HepG2 (cell line): ENCODE data around the gene TMEM200A. TPM values are rescaled to one million over a fixed set of nuclear protein-coding genes. Genes with fewer than 3 reads are reported as not detected.
A peak's percentile ranks its signal among the peaks of the same experiment; 100 is the strongest.

ENCODE experiments used
- ADNP ChIP-seq: sonication (generic); formaldehyde crosslinking; IDR thresholded peaks from 2 replicates; pipeline ENCODE4 v1.4.0; 2020; ENCODE audit warnings: missing genetic modification reagents
- HDAC1 ChIP-seq: sonication (generic); formaldehyde crosslinking; IDR thresholded peaks from 2 replicates; pipeline ENCODE4 v1.5.1; 2020; ENCODE audit warnings: mild to moderate bottlenecking, missing genetic modification reagents
- KLF16 ChIP-seq, 2 experiments: sonication (generic) in 1 of 2; formaldehyde crosslinking in 1 of 2; IDR thresholded peaks; 2 replicates each; pipeline versions ENCODE4 v1.6.1 to v1.8.0; 2016 to 2023; ENCODE audit warnings: missing genetic modification reagents in 2 of 2, missing compliant biosample characterization in 1 of 2
- NFIC ChIP-seq: IDR thresholded peaks from 2 replicates; pipeline ENCODE4 v1.6.1; 2012; ENCODE audit warnings: mild to moderate bottlenecking, low read length, inconsistent platforms
- SIX4 ChIP-seq: sonication (generic); formaldehyde crosslinking; IDR thresholded peaks from 2 replicates; pipeline ENCODE4 v1.4.0; 2020; ENCODE audit warnings: missing genetic modification reagents
- ZNF333 ChIP-seq: sonication (generic); formaldehyde crosslinking; IDR thresholded peaks from 2 replicates; pipeline ENCODE4 v1.4.0; 2020; ENCODE audit warnings: mild to moderate bottlenecking, missing genetic modification reagents, borderline replicate concordance
- ZNF562 ChIP-seq: sonication (generic); formaldehyde crosslinking; IDR thresholded peaks from 2 replicates; pipeline ENCODE4 v1.8.0; 2022; ENCODE audit warnings: missing genetic modification reagents, borderline replicate concordance
- ZNF607 ChIP-seq: sonication (generic); formaldehyde crosslinking; IDR thresholded peaks from 2 replicates; pipeline ENCODE4 v1.5.1; 2020; ENCODE audit warnings: missing genetic modification reagents, mild to moderate bottlenecking, borderline replicate concordance
- ZNF766 ChIP-seq: sonication (generic); formaldehyde crosslinking; IDR thresholded peaks from 2 replicates; pipeline ENCODE4 v1.5.0; 2020; ENCODE audit warnings: missing genetic modification reagents, borderline replicate concordance
- ZNF878 ChIP-seq: sonication (generic); formaldehyde crosslinking; IDR thresholded peaks from 2 replicates; pipeline ENCODE4 v1.8.1; 2023; ENCODE audit warnings: mild to moderate bottlenecking, missing genetic modification reagents, moderate library complexity
- polyA plus RNA-seq, 8 experiments: library from polyadenylated mRNA; depleted of rRNA in 3 of 8; stranded (reverse) in 7 of 8; unstranded in 1 of 8; fragments of >200 nt; fragmentation: Illumina TruSeq in 4 of 8; extraction: Trizol in 4 of 8; gene quantifications; 2 replicates each; pipeline versions ENCODE4 v1.2.1 to v1.2.3, GENCODE V29; 2011 to 2016; ENCODE audit warnings: low read depth in 4 of 8, missing spikeins in 1 of 8, mixed read lengths in 1 of 8; ENCODE audit not compliant: insufficient read depth in 1 of 8
- total RNA-seq, 5 experiments: library from RNA; depleted of rRNA; stranded (reverse); fragments of >200 nt; fragmentation: Illumina TruSeq; extraction: Trizol; gene quantifications; 2 replicates each; pipeline ENCODE4 v1.2.3, GENCODE V29; 2016; ENCODE audit warnings: low read depth in 1 of 5
- TF ChIP-seq, protein P1 (sequence below), 2 experiments: fragments of 450-650 bp in 1 of 2; sonication (generic) in 1 of 2; formaldehyde crosslinking; IDR thresholded peaks; 2 replicates each; pipeline versions ENCODE4 v1.5.0 to v1.8.0; 2020 to 2022; ENCODE audit warnings: mild to moderate bottlenecking in 1 of 2, missing genetic modification reagents in 1 of 2
- TF ChIP-seq, protein P2 (sequence below): sonication (generic); formaldehyde crosslinking; IDR thresholded peaks from 2 replicates; pipeline ENCODE4 v1.4.0; 2020; ENCODE audit warnings: missing genetic modification reagents
- TF ChIP-seq, protein P3 (sequence below): IDR thresholded peaks from 2 replicates; pipeline ENCODE4 v1.4.0; 2020; ENCODE audit warnings: mild to moderate bottlenecking, missing genetic modification reagents
- TF ChIP-seq, protein P4 (sequence below): sonication (generic); formaldehyde crosslinking; IDR thresholded peaks from 2 replicates; pipeline ENCODE4 v1.5.1; 2020; ENCODE audit warnings: missing genetic modification reagents, mild to moderate bottlenecking, borderline replicate concordance
- TF ChIP-seq, protein P5 (sequence below): sonication (generic); formaldehyde crosslinking; conservative IDR thresholded peaks from 2 replicates; pipeline ENCODE4 v1.8.0; 2022; ENCODE audit warnings: mild to moderate bottlenecking, moderate library complexity, missing genetic modification reagents

TMEM200A gene
- total and polyA plus RNA-seq, 2 of the 13 experiments (the other 11 are each of a cell fraction or from before 2014, with no cell fraction given): 0.34 TPM; not detected in 1

DNA sequence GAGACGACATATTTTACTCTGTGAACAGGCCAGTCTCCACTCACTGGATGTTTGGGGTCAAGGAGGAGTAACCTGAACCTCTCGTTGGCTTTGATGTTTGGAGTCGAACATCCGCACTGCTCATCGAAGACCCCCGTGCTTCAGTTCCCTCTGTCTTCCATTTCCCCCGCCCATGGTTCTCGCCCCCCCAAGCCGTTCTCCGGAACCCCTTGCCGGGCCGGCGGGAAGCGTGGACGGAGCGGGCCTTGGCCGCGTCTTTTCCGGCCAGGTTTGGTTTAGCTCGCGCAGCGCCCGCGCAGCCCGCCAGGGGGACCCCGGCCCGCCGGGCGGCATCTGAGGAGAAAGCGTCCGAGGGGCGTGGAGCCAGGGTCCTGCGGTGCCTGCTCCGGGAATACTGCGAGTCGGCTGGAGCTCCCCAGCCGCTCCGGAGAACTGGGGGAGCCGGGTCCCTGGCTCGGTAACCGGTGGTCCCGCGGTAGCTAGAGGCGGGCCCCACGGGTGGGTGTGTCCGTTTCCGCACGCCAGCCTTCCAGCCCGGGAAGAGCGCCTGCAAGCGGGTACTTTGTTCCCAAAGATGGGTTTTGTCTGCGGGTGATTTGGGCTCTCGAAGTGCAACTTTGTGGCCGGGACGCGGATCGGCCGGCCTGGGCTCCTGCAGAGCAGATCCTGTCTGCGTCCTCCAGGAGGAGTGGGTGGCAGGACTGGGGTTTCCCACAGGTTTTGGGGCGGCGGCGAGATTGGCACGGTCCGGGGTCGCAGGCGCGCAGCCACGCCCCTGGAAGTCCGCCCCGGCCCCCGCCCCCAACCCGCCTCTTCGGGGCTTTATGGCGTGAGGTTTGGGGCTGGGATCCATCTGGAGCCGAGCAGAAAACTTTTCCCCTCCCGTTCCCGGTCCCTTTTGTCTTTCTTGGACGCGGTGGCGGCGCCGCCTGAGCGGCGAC, at the start of gene TMEM200A (continued):
- TF ChIP-seq ZNF333 (CRISPR knock-in tag) (0 out of 2 replicates have a peak, but pooled peaks have one; percentile 40), NFIC (no peak), HDAC1 (CRISPR knock-in tag) (peak; percentile 41; the same call in 1 of the 2 replicates), ZNF766 (CRISPR knock-in tag) (peak; percentile 27; the same call in 1 of the 2 replicates), SIX4 (CRISPR knock-in tag) (no peak), ADNP (CRISPR knock-in tag) (no peak), ZNF562 (CRISPR knock-in tag) (no peak), KLF16 (CRISPR knock-in tag; IDR thresholded peaks at IDR 0.05) (peak in 1 of 2 experiments; percentile 63; a peak in 1 of 4 replicates), ZNF878 (0 out of 2 replicates have a peak, but pooled peaks have one; percentile 43), ZNF607 (peak; percentile 39; the same call in 1 of the 2 replicates)
- TF ChIP-seq, protein P1, sequence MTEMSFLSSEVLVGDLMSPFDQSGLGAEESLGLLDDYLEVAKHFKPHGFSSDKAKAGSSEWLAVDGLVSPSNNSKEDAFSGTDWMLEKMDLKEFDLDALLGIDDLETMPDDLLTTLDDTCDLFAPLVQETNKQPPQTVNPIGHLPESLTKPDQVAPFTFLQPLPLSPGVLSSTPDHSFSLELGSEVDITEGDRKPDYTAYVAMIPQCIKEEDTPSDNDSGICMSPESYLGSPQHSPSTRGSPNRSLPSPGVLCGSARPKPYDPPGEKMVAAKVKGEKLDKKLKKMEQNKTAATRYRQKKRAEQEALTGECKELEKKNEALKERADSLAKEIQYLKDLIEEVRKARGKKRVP (CRISPR knock-in tag; IDR thresholded peaks at IDR 0.05): no peak
- TF ChIP-seq, protein P2, sequence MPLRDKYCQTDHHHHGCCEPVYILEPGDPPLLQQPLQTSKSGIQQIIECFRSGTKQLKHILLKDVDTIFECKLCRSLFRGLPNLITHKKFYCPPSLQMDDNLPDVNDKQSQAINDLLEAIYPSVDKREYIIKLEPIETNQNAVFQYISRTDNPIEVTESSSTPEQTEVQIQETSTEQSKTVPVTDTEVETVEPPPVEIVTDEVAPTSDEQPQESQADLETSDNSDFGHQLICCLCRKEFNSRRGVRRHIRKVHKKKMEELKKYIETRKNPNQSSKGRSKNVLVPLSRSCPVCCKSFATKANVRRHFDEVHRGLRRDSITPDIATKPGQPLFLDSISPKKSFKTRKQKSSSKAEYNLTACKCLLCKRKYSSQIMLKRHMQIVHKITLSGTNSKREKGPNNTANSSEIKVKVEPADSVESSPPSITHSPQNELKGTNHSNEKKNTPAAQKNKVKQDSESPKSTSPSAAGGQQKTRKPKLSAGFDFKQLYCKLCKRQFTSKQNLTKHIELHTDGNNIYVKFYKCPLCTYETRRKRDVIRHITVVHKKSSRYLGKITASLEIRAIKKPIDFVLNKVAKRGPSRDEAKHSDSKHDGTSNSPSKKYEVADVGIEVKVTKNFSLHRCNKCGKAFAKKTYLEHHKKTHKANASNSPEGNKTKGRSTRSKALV (CRISPR knock-in tag): peak; percentile 95
- TF ChIP-seq, protein P3, sequence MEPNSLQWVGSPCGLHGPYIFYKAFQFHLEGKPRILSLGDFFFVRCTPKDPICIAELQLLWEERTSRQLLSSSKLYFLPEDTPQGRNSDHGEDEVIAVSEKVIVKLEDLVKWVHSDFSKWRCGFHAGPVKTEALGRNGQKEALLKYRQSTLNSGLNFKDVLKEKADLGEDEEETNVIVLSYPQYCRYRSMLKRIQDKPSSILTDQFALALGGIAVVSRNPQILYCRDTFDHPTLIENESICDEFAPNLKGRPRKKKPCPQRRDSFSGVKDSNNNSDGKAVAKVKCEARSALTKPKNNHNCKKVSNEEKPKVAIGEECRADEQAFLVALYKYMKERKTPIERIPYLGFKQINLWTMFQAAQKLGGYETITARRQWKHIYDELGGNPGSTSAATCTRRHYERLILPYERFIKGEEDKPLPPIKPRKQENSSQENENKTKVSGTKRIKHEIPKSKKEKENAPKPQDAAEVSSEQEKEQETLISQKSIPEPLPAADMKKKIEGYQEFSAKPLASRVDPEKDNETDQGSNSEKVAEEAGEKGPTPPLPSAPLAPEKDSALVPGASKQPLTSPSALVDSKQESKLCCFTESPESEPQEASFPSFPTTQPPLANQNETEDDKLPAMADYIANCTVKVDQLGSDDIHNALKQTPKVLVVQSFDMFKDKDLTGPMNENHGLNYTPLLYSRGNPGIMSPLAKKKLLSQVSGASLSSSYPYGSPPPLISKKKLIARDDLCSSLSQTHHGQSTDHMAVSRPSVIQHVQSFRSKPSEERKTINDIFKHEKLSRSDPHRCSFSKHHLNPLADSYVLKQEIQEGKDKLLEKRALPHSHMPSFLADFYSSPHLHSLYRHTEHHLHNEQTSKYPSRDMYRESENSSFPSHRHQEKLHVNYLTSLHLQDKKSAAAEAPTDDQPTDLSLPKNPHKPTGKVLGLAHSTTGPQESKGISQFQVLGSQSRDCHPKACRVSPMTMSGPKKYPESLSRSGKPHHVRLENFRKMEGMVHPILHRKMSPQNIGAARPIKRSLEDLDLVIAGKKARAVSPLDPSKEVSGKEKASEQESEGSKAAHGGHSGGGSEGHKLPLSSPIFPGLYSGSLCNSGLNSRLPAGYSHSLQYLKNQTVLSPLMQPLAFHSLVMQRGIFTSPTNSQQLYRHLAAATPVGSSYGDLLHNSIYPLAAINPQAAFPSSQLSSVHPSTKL (CRISPR knock-in tag): 0 out of 2 replicates have a peak, but pooled peaks have one; percentile 25
- TF ChIP-seq, protein P4, sequence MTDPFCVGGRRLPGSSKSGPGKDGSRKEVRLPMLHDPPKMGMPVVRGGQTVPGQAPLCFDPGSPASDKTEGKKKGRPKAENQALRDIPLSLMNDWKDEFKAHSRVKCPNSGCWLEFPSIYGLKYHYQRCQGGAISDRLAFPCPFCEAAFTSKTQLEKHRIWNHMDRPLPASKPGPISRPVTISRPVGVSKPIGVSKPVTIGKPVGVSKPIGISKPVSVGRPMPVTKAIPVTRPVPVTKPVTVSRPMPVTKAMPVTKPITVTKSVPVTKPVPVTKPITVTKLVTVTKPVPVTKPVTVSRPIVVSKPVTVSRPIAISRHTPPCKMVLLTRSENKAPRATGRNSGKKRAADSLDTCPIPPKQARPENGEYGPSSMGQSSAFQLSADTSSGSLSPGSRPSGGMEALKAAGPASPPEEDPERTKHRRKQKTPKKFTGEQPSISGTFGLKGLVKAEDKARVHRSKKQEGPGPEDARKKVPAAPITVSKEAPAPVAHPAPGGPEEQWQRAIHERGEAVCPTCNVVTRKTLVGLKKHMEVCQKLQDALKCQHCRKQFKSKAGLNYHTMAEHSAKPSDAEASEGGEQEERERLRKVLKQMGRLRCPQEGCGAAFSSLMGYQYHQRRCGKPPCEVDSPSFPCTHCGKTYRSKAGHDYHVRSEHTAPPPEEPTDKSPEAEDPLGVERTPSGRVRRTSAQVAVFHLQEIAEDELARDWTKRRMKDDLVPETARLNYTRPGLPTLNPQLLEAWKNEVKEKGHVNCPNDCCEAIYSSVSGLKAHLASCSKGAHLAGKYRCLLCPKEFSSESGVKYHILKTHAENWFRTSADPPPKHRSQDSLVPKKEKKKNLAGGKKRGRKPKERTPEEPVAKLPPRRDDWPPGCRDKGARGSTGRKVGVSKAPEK: peak; percentile 73
- TF ChIP-seq, protein P5, sequence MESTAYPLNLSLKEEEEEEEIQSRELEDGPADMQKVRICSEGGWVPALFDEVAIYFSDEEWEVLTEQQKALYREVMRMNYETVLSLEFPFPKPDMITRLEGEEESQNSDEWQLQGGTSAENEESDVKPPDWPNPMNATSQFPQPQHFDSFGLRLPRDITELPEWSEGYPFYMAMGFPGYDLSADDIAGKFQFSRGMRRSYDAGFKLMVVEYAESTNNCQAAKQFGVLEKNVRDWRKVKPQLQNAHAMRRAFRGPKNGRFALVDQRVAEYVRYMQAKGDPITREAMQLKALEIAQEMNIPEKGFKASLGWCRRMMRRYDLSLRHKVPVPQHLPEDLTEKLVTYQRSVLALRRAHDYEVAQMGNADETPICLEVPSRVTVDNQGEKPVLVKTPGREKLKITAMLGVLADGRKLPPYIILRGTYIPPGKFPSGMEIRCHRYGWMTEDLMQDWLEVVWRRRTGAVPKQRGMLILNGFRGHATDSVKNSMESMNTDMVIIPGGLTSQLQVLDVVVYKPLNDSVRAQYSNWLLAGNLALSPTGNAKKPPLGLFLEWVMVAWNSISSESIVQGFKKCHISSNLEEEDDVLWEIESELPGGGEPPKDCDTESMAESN (CRISPR knock-in tag): peak; percentile 60; the same call in 1 of the 2 replicates
